H1 (cell line): Measurements from ENCODE around the gene RBFA.

ENCODE experiments used
- EGR1 ChIP-seq: IDR thresholded peaks from 2 replicates; pipeline ENCODE4 v1.6.1; 2011; ENCODE audit warnings: low read depth, low read length, borderline replicate concordance
- EP300 ChIP-seq, 2 experiments: IDR thresholded peaks; 1 replicate in 1 of 2; 2 replicates in 1 of 2; pipeline ENCODE4 v1.6.1; 2011 to 2012; ENCODE audit warnings: low read depth in 2 of 2, low read length in 2 of 2, mild to moderate bottlenecking in 2 of 2, borderline replicate concordance in 1 of 2, inconsistent platforms in 1 of 2, moderate library complexity in 1 of 2
- EZH2 ChIP-seq: fragments of 200-600 bp; sonication (generic); IDR thresholded peaks from 2 replicates; pipeline ENCODE4 v1.7.1; 2012; ENCODE audit warnings: low read depth, mild to moderate bottlenecking, moderate library complexity, low read length, inconsistent platforms; ENCODE audit not compliant: severe bottlenecking
- GABPA ChIP-seq: IDR thresholded peaks from 2 replicates; pipeline ENCODE4 v1.6.1; 2011; ENCODE audit warnings: mild to moderate bottlenecking, low read length, moderate library complexity, borderline replicate concordance; ENCODE audit not compliant: insufficient read depth
- POLR2AphosphoS5 ChIP-seq: IDR thresholded peaks from 2 replicates; pipeline ENCODE4 v1.6.1; 2011; ENCODE audit warnings: low read depth, low read length
- RFX5 ChIP-seq: IDR thresholded peaks from 2 replicates; pipeline ENCODE4 v1.6.1; 2011; ENCODE audit warnings: low read depth, low read length, improper control_type of control experiment, borderline replicate concordance
- SAP30 ChIP-seq: fragments of 300-600 bp; sonication (generic); IDR thresholded peaks from 2 replicates; pipeline ENCODE4 v1.7.1; 2012; ENCODE audit warnings: low read length, moderate library complexity, mild to moderate bottlenecking, inconsistent platforms; ENCODE audit not compliant: insufficient read depth, insufficient replicate concordance
- TAF1 ChIP-seq: IDR thresholded peaks from 2 replicates; pipeline ENCODE4 v1.6.1; 2011; ENCODE audit warnings: mild to moderate bottlenecking, low read depth, low read length
- TF ChIP-seq, protein P1 (sequence below), 3 experiments: IDR thresholded peaks; 1 replicate in 2 of 3; 2 replicates in 1 of 3; pipeline versions ENCODE4 v1.5.1 to v1.6.1; 2011; ENCODE audit warnings: low read length in 3 of 3, mild to moderate bottlenecking in 3 of 3, inconsistent platforms in 2 of 3, low read depth in 1 of 3, moderate library complexity in 1 of 3; ENCODE audit not compliant: insufficient read depth in 1 of 3; ENCODE audit errors: control extremely low read depth in 1 of 3

DNA sequence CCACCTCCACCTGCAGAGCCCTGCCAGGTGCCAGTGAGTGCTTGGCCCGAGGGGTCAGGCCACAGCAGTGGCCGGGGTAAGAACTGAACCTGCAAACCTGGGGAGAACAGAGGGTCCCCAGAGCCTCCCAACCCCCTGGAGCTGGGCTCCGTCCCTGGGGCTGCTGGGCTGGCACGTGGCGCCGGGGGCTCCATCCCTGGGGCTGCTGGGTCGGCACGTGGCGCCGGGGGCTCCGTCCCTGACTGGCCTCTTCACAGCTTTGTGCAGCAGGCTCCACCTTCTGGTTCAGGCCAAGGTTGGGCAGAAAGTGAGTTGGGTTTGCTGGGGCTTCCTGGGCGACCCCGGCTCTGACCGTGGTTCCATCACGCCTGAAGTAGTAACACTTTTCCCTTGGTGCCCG lies 12.2 kb downstream of the RBFA start:
- no peak for TF ChIP-seq TAF1
- TF ChIP-seq, protein P1, sequence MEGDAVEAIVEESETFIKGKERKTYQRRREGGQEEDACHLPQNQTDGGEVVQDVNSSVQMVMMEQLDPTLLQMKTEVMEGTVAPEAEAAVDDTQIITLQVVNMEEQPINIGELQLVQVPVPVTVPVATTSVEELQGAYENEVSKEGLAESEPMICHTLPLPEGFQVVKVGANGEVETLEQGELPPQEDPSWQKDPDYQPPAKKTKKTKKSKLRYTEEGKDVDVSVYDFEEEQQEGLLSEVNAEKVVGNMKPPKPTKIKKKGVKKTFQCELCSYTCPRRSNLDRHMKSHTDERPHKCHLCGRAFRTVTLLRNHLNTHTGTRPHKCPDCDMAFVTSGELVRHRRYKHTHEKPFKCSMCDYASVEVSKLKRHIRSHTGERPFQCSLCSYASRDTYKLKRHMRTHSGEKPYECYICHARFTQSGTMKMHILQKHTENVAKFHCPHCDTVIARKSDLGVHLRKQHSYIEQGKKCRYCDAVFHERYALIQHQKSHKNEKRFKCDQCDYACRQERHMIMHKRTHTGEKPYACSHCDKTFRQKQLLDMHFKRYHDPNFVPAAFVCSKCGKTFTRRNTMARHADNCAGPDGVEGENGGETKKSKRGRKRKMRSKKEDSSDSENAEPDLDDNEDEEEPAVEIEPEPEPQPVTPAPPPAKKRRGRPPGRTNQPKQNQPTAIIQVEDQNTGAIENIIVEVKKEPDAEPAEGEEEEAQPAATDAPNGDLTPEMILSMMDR (IDR thresholded peaks at IDR 0.05; ENCODE audit: control extremely low read depth in 1 of 3, insufficient read depth in 1 of 3, low read depth in 1 of 3, low read length in 3 of 3), result no peak
- TF ChIP-seq EGR1, result no peak
- TF ChIP-seq RFX5, result no peak
- TF ChIP-seq POLR2AphosphoS5, result no peak
- no peak for TF ChIP-seq EZH2
- no peak for TF ChIP-seq SAP30
- TF ChIP-seq EP300 (IDR thresholded peaks at IDR 0.05; ENCODE audit: borderline replicate concordance in 1 of 2, low read depth in 2 of 2, low read length in 2 of 2), result no peak
- TF ChIP-seq GABPA, result no peak
